Endothelial cell of umbilical vein (primary cell): ENCODE data around the gene FSTL4. TPM values are rescaled to one million over a fixed set of nuclear protein-coding genes. Genes with fewer than 3 reads are reported as not detected.

Experiments used
- BruUV-seq: library from RNA; stranded (reverse); fragments of 400-500 nt; replicated peaks from 2 replicates; lab custom pipeline; 2021; lab: Mats Ljungman, UMichigan
- CTCF ChIA-PET: fragments of 300-600, 350-600 bp; sonication (Branson Sonifier 250); formaldehyde crosslinking; loops from one replicate; lab custom pipeline; 2021; ENCODE audit warnings: antibody characterized with exemption, inconsistent platforms; lab: Charles Lee
- POLR2A ChIA-PET: fragments of 300-600, 350-600 bp; sonication (Branson Sonifier 250); formaldehyde crosslinking; loops from one replicate; lab custom pipeline; 2021; ENCODE audit warnings: antibody characterized with exemption, inconsistent platforms; lab: Charles Lee
- DNase-seq: peaks from one replicate; pipeline ENCODE4 v3.0.0-alpha.2; 2011; ENCODE audit warnings: low read depth, low spot score
- FAIRE-seq: peaks from 2 replicates; lab custom pipeline; 2011; peaks lifted over from hg19 to GRCh38; lab: Jason Lieb, UNC
- H2AFZ ChIP-seq: 2 replicates; pipeline ENCODE4 v1.6.0; 2012; ENCODE audit warnings: low read depth, low read length, control low read depth, inconsistent platforms
- H3K27ac ChIP-seq: 2 replicates; pipeline ENCODE4 v1.5.1; 2011; ENCODE audit warnings: low read depth, mild to moderate bottlenecking, control low read depth, low read length, moderate library complexity; ENCODE audit not compliant: insufficient read depth
- H3K27me3 ChIP-seq, 2 experiments: 2 replicates each; pipeline versions ENCODE4 v1.6.0 to v1.6.1; 2011; ENCODE audit warnings: low read length in 2 of 2, mixed read lengths in 1 of 2; ENCODE audit not compliant: control insufficient read depth in 2 of 2, insufficient read depth in 2 of 2
- H3K36me3 ChIP-seq, 2 experiments: 2 replicates in 1 of 2; 3 replicates in 1 of 2; pipeline ENCODE4 v1.5.1; 2011; ENCODE audit warnings: low read length in 2 of 2, mild to moderate bottlenecking in 1 of 2, moderate library complexity in 1 of 2; ENCODE audit not compliant: control insufficient read depth in 2 of 2, insufficient read depth in 2 of 2; ENCODE audit errors: extremely low read depth in 1 of 2
- H3K4me1 ChIP-seq: 3 replicates; pipeline ENCODE4 v1.5.1; 2011; ENCODE audit warnings: mild to moderate bottlenecking, low read length; ENCODE audit not compliant: control insufficient read depth, insufficient read depth; ENCODE audit errors: extremely low read depth
- H3K4me2 ChIP-seq: 2 replicates; pipeline ENCODE4 v1.6.1; 2011; ENCODE audit warnings: low read length, control low read depth, mixed read lengths; ENCODE audit not compliant: insufficient read depth
- H3K4me3 ChIP-seq, 3 experiments: fragments of 200-600 bp in 1 of 3; sonication (generic), shearing (Covaris generic) in 1 of 3; replicated peaks in 1 of 3; 2 replicates each; pipeline ENCODE4 v1.5.1; 2011 to 2016; ENCODE audit warnings: control low read depth in 3 of 3, low read length in 3 of 3, mild to moderate bottlenecking in 2 of 3, inconsistent platforms in 1 of 3, low read depth in 1 of 3, moderate library complexity in 1 of 3; ENCODE audit not compliant: insufficient read depth in 1 of 3
- H3K79me2 ChIP-seq: 2 replicates; pipeline ENCODE4 v1.6.0; 2012; ENCODE audit warnings: low read length, inconsistent platforms; ENCODE audit not compliant: control insufficient read depth, insufficient read depth
- H3K9ac ChIP-seq: replicated peaks from 2 replicates; pipeline ENCODE3; 2011; ENCODE audit warnings: low read length, control low read depth; ENCODE audit not compliant: insufficient read depth; ENCODE audit errors: extremely low read depth
- H3K9me1 ChIP-seq: replicated peaks from 3 replicates; pipeline ENCODE4 v1.6.0; 2011; ENCODE audit warnings: mild to moderate bottlenecking, low read length; ENCODE audit not compliant: control insufficient read depth, insufficient read depth; ENCODE audit errors: extremely low read depth
- H3K9me3 ChIP-seq: replicated peaks from 2 replicates; pipeline ENCODE4 v1.5.1; 2012; ENCODE audit warnings: low read length, inconsistent platforms; ENCODE audit not compliant: control insufficient read depth, insufficient read depth
- H4K20me1 ChIP-seq: replicated peaks from 2 replicates; pipeline ENCODE3; 2011; ENCODE audit warnings: mild to moderate bottlenecking, low read length; ENCODE audit not compliant: control insufficient read depth, insufficient read depth; ENCODE audit errors: extremely low read depth
- EZH2 ChIP-seq: IDR thresholded peaks from 2 replicates; pipeline ENCODE4 v1.6.1; 2012; ENCODE audit warnings: borderline replicate concordance, low read depth, mild to moderate bottlenecking, moderate library complexity, low read length, inconsistent platforms; ENCODE audit not compliant: severe bottlenecking
- FOS ChIP-seq: IDR thresholded peaks from 2 replicates; pipeline ENCODE4 v1.6.1; 2011; ENCODE audit warnings: mild to moderate bottlenecking, low read length, moderate library complexity, borderline replicate concordance; ENCODE audit not compliant: insufficient read depth
- GATA2 ChIP-seq: IDR thresholded peaks from 2 replicates; pipeline ENCODE4 v1.7.0; 2011; ENCODE audit warnings: low read depth, mild to moderate bottlenecking, moderate library complexity, mixed read lengths, low read length; ENCODE audit not compliant: insufficient read length, insufficient read depth
- JUN ChIP-seq: IDR thresholded peaks from 2 replicates; pipeline ENCODE4 v1.6.1; 2011; ENCODE audit warnings: borderline replicate concordance, low read depth; ENCODE audit not compliant: insufficient read length, insufficient read depth
- MYC ChIP-seq: IDR thresholded peaks from one replicate; pipeline ENCODE4 v1.6.1; 2011; ENCODE audit warnings: mild to moderate bottlenecking, low read depth, low read length
- POLR2A ChIP-seq: IDR thresholded peaks from 2 replicates; pipeline ENCODE4 v1.6.1; 2012; ENCODE audit warnings: low read depth, mild to moderate bottlenecking, control low read depth, low read length
- POLR2AphosphoS5 ChIP-seq: IDR thresholded peaks from 2 replicates; pipeline ENCODE4 v1.6.1; 2012; ENCODE audit warnings: low read depth, mild to moderate bottlenecking, control low read depth, low read length, moderate library complexity; ENCODE audit not compliant: insufficient read depth
- dilution Hi-C: fragments of 300-500 bp; cut with MboI; formaldehyde crosslinking; loops from one replicate; pipeline ENCODE4 v1.15.0; 2019; ENCODE audit warnings: low sequenced_read_pairs; ENCODE audit not compliant: extremely low pct_ligation_motif_present
- intact Hi-C: fragments of 100-400 bp; cut with micrococcal nuclease; formaldehyde crosslinking; loops from one replicate; pipeline ENCODE4 v1.10.0; 2022
- polyA plus RNA-seq, 4 experiments: library from polyadenylated mRNA; depleted of rRNA in 3 of 4; stranded (reverse) in 3 of 4; unstranded in 1 of 4; fragments of >200 nt; gene quantifications; 2 replicates each; pipeline versions ENCODE4 v1.2.1 to v1.2.3, GENCODE V29; 2011 to 2012; ENCODE audit warnings: missing spikeins in 1 of 4
- total RNA-seq: library from RNA; stranded (reverse); gene quantifications from 2 replicates; pipeline ENCODE4 v1.2.3, GENCODE V29; 2021
- TF ChIP-seq, protein P1 (sequence below), 2 donors: IDR thresholded peaks; 1 replicate in 1 of 2; 2 replicates in 1 of 2; pipeline ENCODE4 v1.5.1; 2011; ENCODE audit warnings: low read length in 2 of 2, mild to moderate bottlenecking in 2 of 2, moderate library complexity in 2 of 2, control low read depth in 1 of 2, inconsistent platforms in 1 of 2, low read depth in 1 of 2; ENCODE audit not compliant: insufficient read depth in 1 of 2; ENCODE audit errors: extremely low read depth in 1 of 2
- TF ChIP-seq, protein P2 (sequence below): IDR thresholded peaks from 2 replicates; pipeline ENCODE4 v1.6.1; 2011; ENCODE audit not compliant: insufficient read depth, insufficient read length

The FSTL4 gene
- total and polyA plus RNA-seq, 2 donors (not counting 3 experiments of a cell fraction or from before 2014, with no cell fraction given): 0.18 TPM; not detected in 1

DNA sequence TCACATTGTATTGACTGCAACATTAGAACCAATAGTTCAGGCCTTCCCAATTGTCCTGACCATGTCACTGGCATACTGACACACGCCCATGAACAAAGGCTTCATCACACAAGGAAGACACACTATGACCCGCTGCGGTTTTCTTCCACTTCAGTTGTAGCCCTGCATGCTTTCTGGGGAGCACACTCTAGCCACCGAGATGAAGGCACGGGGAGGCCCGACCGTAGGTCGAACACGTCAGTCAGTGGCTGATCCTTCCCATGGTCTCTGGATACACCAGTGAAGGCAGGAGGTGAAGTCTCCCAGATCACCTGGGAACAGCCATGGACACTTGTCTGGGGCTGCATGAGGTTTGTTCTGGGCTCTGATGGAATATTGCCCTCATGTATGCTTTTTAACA lies 224.7 kb downstream of the FSTL4 start:
- Histone ChIP-seq H3K9me3 (no peaks in the 10 kb centered on the region), H3K4me1 (no peaks in the 10 kb centered on the region), H3K27ac (no peak overlapping the region), H3K4me2 (no peak overlapping the region), H3K79me2 (no peaks in the 10 kb centered on the region), H4K20me1 (no peaks in the 10 kb centered on the region), H3K36me3 (no peaks in the 10 kb centered on the region), H3K4me3 (no peak overlapping the region), H3K9me1 (no peaks in the 10 kb centered on the region), H3K27me3 (peaks cover 0 to 7% of the 10 kb centered on the region in 2 experiments), H2AFZ (no peak overlapping the region), H3K9ac (no peak overlapping the region)
- POLR2A ChIA-PET: no interaction called here
- intact Hi-C loops: no loop called here
- DNase-seq: no peak
- BruUV-seq: no TSS peak
- FAIRE-seq: no peak
- TF ChIP-seq POLR2A (no peak), EZH2 (no peak), FOS (no peak), POLR2AphosphoS5 (no peak), JUN (no peak), GATA2 (no peak), MYC (no peak)
- TF ChIP-seq, protein P1, sequence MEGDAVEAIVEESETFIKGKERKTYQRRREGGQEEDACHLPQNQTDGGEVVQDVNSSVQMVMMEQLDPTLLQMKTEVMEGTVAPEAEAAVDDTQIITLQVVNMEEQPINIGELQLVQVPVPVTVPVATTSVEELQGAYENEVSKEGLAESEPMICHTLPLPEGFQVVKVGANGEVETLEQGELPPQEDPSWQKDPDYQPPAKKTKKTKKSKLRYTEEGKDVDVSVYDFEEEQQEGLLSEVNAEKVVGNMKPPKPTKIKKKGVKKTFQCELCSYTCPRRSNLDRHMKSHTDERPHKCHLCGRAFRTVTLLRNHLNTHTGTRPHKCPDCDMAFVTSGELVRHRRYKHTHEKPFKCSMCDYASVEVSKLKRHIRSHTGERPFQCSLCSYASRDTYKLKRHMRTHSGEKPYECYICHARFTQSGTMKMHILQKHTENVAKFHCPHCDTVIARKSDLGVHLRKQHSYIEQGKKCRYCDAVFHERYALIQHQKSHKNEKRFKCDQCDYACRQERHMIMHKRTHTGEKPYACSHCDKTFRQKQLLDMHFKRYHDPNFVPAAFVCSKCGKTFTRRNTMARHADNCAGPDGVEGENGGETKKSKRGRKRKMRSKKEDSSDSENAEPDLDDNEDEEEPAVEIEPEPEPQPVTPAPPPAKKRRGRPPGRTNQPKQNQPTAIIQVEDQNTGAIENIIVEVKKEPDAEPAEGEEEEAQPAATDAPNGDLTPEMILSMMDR (IDR thresholded peaks at IDR 0.05; ENCODE audit: extremely low read depth in 1 of 2, insufficient read depth in 1 of 2, low read depth in 1 of 2, low read length in 2 of 2): no peak
- TF ChIP-seq, protein P2, sequence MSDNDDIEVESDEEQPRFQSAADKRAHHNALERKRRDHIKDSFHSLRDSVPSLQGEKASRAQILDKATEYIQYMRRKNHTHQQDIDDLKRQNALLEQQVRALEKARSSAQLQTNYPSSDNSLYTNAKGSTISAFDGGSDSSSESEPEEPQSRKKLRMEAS: no peak
- dilution Hi-C loops: no loop called here
- CTCF ChIA-PET: no interaction called here
